PC-9 (cell line): ENCODE measurements around the gene PAPSS2. TPM values are rescaled to one million over a fixed set of nuclear protein-coding genes. Genes with fewer than 3 reads are reported as not detected.

Experiments
- BruUV-seq: library from RNA; stranded (reverse); fragments of 400-500 nt; replicated peaks from 2 replicates; lab custom pipeline; 2021; lab: Mats Ljungman, UMichigan
- CTCF ChIA-PET: fragments of 300-600 bp; sonication (Branson Sonifier 250); formaldehyde crosslinking; loops from one replicate; lab custom pipeline; 2022; ENCODE audit warnings: antibody characterized with exemption; lab: Charles Lee
- POLR2A ChIA-PET: fragments of 300-600 bp; sonication (Branson Sonifier 250); formaldehyde crosslinking; loops from one replicate; lab custom pipeline; 2022; ENCODE audit warnings: antibody characterized with exemption; ENCODE audit not compliant: unreplicated experiment; lab: Charles Lee
- DNase-seq, 2 experiments: peaks; one replicate each; pipeline versions ENCODE4 v3.0.0 to v3.0.0-alpha.2; 2015 to 2022; ENCODE audit warnings: mixed read lengths in 1 of 2
- H2AFZ ChIP-seq: fragments of 200-600 bp; sonication (generic); 2 replicates; pipeline ENCODE4 v1.8.1; 2017; ENCODE audit warnings: antibody characterized with exemption
- H3F3A ChIP-seq: fragments of 200-600 bp; sonication (generic); 2 replicates; pipeline ENCODE4 v1.8.1; 2017; ENCODE audit warnings: antibody characterized with exemption, mild to moderate bottlenecking, low read depth; ENCODE audit not compliant: insufficient read depth
- H3K27ac ChIP-seq: fragments of 200-600 bp; sonication (generic); 2 replicates; pipeline ENCODE4 v1.6.1; 2016; ENCODE audit warnings: mixed run types
- H3K27me3 ChIP-seq: fragments of 200-600 bp; sonication (generic); 2 replicates; pipeline ENCODE4 v1.6.1; 2016; ENCODE audit warnings: low read depth, mixed run types; ENCODE audit not compliant: insufficient read depth
- H3K36me3 ChIP-seq: fragments of 200-600 bp; sonication (generic); 2 replicates; pipeline ENCODE4 v1.6.1; 2016; ENCODE audit warnings: low read depth, mixed run types
- H3K4me1 ChIP-seq: fragments of 200-600 bp; sonication (generic); replicated peaks from 2 replicates; pipeline ENCODE4 v1.6.1; 2016; ENCODE audit warnings: mixed run types; ENCODE audit not compliant: insufficient read depth
- H3K4me2 ChIP-seq: fragments of 200-600 bp; sonication (generic); 2 replicates; pipeline ENCODE4 v1.6.1; 2017; ENCODE audit warnings: mixed run types
- H3K4me3 ChIP-seq: fragments of 200-600 bp; sonication (generic); 2 replicates; pipeline ENCODE4 v1.6.1; 2016; ENCODE audit warnings: mixed run types
- H3K79me2 ChIP-seq: fragments of 200-600 bp; sonication (generic); 2 replicates; pipeline ENCODE4 v1.6.1; 2017; ENCODE audit warnings: low read depth, mixed run types
- H3K9me2 ChIP-seq: fragments of 200-600 bp; sonication (generic); 2 replicates; pipeline ENCODE4 v1.8.1; 2017; ENCODE audit warnings: mild to moderate bottlenecking; ENCODE audit not compliant: insufficient read depth
- H3K9me3 ChIP-seq: fragments of 200-600 bp; sonication (generic); 2 replicates; pipeline ENCODE4 v1.8.1; 2016; ENCODE audit warnings: low read depth; ENCODE audit not compliant: insufficient read depth
- H4K20me1 ChIP-seq: fragments of 200-600 bp; sonication (generic); 2 replicates; pipeline ENCODE4 v1.8.1; 2017; ENCODE audit not compliant: insufficient read depth
- EZH2 ChIP-seq: fragments of 200-600 bp; sonication (generic); IDR thresholded peaks from 2 replicates; pipeline ENCODE4 v1.8.0; 2017; ENCODE audit warnings: antibody characterized with exemption, low read depth
- intact Hi-C: fragments of 100-400 bp; cut with micrococcal nuclease; formaldehyde crosslinking; loops from one replicate; pipeline ENCODE4 v1.10.0; 2022; ENCODE audit not compliant: unreplicated experiment
- total RNA-seq: library from RNA; stranded (reverse); gene quantifications from 2 replicates; pipeline ENCODE4 v1.2.3, GENCODE V29; 2021
- TF ChIP-seq, protein P1 (sequence below): fragments of 200-600 bp; sonication (generic); conservative IDR thresholded peaks from 2 replicates; pipeline ENCODE4 v1.6.1; 2017; ENCODE audit warnings: mixed run types, antibody characterized with exemption, mild to moderate bottlenecking, moderate library complexity

The PAPSS2 gene
- total RNA-seq, 1 experiment from 2014 or later: 37.4 TPM

DNA sequence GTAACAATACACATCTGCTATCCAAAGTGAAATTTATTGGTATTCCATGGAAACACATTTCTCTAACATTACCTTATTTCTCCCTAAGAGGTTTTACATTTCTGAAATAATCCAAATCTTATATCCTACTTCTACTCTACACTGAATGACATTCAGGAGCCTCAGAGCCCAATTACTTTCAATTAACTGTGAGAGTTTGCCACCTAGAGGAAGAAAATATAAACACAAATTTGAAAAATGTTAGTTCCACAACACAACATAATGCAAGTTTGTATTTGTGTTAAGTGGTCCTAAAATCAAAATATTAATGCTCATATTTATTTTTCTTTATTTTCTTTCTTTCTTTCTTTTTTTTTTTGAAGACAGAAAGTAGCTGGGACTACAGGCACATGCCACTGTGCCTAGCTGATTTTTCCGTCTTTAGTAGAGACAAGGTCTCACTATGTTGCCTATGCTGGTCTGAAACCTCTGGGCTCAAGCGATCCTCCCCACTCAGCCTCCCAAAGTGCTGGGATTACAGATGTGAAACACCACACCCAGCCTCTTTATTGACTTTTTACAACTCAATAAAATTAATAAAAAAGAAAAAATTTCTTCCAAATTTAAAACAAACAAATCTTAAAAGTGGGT, 112.3 kb downstream of the PAPSS2 start:
- ChIA-PET POLR2A (interaction anchor here (0.5 kb wide), 1 partner anchor 30 kb away, joined by 7 read pairs; no protein-coding TSS in a partner anchor), CTCF (no interaction called here)
- TF ChIP-seq EZH2: no peak
- TF ChIP-seq, protein P1, sequence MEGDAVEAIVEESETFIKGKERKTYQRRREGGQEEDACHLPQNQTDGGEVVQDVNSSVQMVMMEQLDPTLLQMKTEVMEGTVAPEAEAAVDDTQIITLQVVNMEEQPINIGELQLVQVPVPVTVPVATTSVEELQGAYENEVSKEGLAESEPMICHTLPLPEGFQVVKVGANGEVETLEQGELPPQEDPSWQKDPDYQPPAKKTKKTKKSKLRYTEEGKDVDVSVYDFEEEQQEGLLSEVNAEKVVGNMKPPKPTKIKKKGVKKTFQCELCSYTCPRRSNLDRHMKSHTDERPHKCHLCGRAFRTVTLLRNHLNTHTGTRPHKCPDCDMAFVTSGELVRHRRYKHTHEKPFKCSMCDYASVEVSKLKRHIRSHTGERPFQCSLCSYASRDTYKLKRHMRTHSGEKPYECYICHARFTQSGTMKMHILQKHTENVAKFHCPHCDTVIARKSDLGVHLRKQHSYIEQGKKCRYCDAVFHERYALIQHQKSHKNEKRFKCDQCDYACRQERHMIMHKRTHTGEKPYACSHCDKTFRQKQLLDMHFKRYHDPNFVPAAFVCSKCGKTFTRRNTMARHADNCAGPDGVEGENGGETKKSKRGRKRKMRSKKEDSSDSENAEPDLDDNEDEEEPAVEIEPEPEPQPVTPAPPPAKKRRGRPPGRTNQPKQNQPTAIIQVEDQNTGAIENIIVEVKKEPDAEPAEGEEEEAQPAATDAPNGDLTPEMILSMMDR: peak; percentile 62
- Histone ChIP-seq H3K27ac (no peak overlapping the region), H3K36me3 (peaks cover 5% of the 10 kb centered on the region; the same call in 1 of the 2 replicates), H3K4me3 (no peak overlapping the region), H3K27me3 (no peaks in the 10 kb centered on the region), H2AFZ (no peak overlapping the region), H3F3A (no peaks in the 10 kb centered on the region; the same call in 1 of the 2 replicates), H3K4me1 (no peaks in the 10 kb centered on the region), H3K4me2 (no peak overlapping the region), H3K79me2 (no peaks in the 10 kb centered on the region), H4K20me1 (no peaks in the 10 kb centered on the region), H3K9me2 (no peaks in the 10 kb centered on the region), H3K9me3 (no peaks in the 10 kb centered on the region)
- no peak for DNase-seq
- intact Hi-C loops: loop anchor here (2.0 kb wide), 1 partner anchor 239 kb away; no protein-coding TSS in a partner anchor
- BruUV-seq: no TSS peak

DNA sequence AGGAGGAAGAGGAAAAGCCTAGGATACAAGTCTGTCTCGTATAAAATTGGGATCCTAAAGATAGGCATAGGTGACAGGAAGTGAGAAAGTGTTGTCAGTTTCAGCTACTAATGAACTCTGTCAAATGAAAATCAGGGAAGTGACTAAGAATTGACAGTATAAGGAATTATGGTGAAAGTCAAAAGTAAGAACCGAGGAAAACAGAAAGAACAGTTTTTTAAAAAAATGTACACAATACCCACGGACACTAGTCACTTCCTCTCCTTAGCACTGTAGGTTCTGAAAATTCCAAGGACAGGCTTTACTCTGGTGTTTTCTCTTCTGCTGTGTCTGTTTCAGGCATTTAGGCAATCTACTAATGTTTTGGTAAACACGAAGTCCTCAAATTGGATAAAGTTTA, 116.1 kb downstream of the PAPSS2 start:
- Histone ChIP-seq H3K27ac (no peak overlapping the region), H3K79me2 (0 out of 2 replicates have a peak, but pooled peaks cover 1% of the 10 kb centered on the region), H3K27me3 (no peaks in the 10 kb centered on the region), H3K4me2 (no peak overlapping the region), H3K9me3 (no peaks in the 10 kb centered on the region), H4K20me1 (no peaks in the 10 kb centered on the region), H3K4me1 (no peaks in the 10 kb centered on the region), H2AFZ (no peak overlapping the region), H3F3A (no peaks in the 10 kb centered on the region; the same call in none of the 2 replicates), H3K4me3 (no peak overlapping the region), H3K9me2 (no peaks in the 10 kb centered on the region), H3K36me3 (peaks cover 5% of the 10 kb centered on the region; the same call in 1 of the 2 replicates)
- no TSS peak for BruUV-seq
- POLR2A ChIA-PET: interaction anchor here (0.8 kb wide), 1 partner anchor 998 kb away, joined by 10 read pairs; no protein-coding TSS in a partner anchor
- CTCF ChIA-PET: interaction anchor here (0.6 kb wide), 1 partner anchor 100 kb away, joined by 4 read pairs; no protein-coding TSS in a partner anchor
- DNase-seq: no peak
- intact Hi-C loops: no loop called here
- no peak for TF ChIP-seq EZH2
- TF ChIP-seq, protein P1: no peak

DNA sequence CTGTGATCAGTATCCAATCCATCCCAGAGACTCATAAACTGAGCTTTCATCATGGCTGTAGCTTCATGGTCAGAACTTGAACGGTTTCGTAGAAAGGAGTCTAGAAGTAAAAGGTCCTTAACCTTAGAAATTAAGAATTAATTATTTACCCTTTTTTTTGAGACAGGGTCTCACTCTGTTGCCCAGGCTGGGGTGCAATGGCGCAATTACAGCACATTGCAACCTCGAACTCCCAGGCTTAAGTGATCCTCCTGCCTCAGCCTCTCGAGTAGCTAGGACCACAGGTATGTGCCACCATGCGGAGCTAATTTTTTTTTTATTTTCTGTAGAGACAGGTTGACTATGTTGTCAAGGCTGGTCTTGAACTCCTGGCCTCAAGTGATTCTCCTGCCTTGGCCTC, 116.7 kb downstream of the PAPSS2 start:
- no peak for TF ChIP-seq EZH2
- TF ChIP-seq, protein P1: no peak
- H3K27ac ChIP-seq: no peak overlapping the region
- CTCF ChIA-PET: no interaction called here

More for the DNA sequence above, 116.7 kb downstream of the PAPSS2 start:
- no TSS peak for BruUV-seq
- Histone ChIP-seq H3F3A (no peaks in the 10 kb centered on the region; the same call in none of the 2 replicates), H3K9me2 (no peaks in the 10 kb centered on the region), H3K36me3 (peaks cover 5% of the 10 kb centered on the region; the same call in 1 of the 2 replicates), H3K4me3 (no peak overlapping the region), H3K79me2 (0 out of 2 replicates have a peak, but pooled peaks cover 3% of the 10 kb centered on the region), H3K27me3 (no peaks in the 10 kb centered on the region), H4K20me1 (no peaks in the 10 kb centered on the region; the same call in 1 of the 2 replicates), H3K4me1 (no peaks in the 10 kb centered on the region), H3K4me2 (no peak overlapping the region), H2AFZ (no peak overlapping the region), H3K9me3 (no peaks in the 10 kb centered on the region)
- no peak for DNase-seq
- POLR2A ChIA-PET: no interaction called here
- intact Hi-C loops: no loop called here
